ENCODE data around the gene ADD1.

The ADD1 gene

DNA sequence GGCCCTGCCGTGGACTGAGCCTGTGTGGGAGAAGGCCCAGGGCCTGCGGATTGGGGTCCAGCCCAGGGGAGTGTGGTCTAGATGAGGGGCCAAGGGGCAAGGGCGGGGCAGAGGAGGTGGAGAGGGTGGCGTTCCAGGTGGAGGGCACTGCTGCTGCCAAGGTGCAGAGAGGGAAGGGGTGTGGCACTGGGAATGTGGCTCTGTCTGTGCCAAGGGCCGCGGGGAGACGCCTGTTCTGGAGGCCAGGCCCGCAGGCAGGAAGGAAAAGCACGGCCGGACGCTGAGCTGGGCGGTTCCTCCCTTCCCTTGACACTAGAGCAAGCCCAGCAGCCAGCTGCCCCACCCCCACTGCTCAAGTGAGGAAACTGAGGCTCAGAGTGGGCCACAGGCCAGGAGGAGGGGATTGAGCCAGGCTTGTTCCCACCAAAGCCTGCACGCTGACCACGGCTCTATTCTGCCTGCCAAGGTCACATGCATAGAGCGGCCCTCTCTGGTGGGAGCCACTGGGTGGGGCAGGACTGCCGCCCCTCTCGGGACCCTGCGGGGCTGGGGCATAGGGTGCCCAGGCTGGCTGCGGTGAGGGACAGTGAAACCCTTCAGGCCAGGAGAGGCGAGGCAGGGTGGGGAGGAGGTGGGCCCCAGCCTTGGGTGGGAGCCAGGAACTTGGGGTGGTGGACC is 37.8 kb upstream of the ADD1 start:
- DNase-seq (ENCODE audit: low spot score), result no peak

DNA sequence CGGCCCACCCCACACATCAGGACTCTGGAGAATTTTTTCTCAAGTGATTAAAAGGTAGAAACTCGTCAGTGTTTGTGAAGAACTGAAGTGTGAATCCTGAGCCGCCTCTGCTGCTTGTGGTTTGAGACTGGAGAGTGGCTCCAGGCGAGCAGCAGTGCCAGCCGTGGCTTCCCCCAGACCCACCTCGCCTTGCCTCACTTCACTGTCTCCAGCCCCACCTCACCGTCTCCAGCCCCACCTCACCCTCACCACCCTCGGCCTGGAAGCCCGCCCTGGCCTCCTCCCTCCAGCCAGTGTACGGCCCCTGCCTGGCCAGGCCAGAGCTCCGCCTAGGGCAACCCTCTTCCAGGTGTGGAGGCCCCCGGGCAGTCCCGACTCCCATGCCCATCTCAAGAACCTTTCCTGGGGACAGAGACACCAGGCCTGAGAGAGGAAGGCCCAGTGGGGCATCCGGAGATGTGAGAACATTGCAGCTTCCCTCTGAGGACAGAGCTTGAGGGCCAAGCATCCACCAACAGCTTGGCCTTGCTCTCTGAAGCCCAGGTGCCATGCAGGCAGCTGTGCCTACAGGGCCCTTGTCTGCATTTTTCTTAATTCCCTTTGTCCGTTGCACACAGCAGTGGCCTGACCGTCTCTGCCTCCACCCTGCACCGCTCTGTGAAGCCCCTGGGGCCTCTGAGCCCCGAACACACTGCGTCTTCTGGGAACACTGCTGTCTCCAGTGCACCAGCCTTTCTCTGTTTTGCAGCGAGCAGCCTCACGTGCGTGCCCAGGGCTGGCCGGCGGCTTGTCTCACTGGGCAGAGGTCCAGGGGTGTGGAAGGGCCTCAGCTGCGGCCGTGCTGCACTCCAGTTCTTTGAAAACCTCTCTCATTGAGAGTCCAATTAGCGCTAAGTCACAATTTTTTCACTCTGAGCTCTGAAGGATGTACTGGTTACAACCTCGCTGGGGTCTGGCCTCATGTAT is 37.0 kb upstream of the ADD1 start:
- DNase-seq (ENCODE audit: low spot score), result peak; percentile 27

DNA sequence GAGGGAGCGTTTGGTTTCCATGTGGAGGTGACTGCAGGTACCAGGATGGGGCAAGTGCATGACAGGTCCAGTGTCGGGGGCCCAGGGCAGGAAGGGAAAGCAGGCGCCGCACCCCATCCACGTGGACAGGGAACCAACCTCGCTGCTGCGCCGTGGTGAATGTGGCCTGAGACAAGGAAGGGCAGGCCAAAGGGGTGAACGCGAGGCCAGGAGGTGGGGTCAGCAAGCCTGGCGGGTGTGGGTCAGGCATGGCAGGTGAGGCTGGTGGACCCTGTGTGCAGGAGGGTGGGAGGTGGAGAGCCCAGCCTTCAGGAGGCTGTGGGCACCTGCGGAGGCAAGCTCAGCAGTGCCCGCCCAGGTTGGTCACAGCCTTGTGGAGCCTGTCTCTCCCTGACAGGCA is 36.1 kb upstream of the ADD1 start:
- no peak for DNase-seq (ENCODE audit: low spot score)

DNA sequence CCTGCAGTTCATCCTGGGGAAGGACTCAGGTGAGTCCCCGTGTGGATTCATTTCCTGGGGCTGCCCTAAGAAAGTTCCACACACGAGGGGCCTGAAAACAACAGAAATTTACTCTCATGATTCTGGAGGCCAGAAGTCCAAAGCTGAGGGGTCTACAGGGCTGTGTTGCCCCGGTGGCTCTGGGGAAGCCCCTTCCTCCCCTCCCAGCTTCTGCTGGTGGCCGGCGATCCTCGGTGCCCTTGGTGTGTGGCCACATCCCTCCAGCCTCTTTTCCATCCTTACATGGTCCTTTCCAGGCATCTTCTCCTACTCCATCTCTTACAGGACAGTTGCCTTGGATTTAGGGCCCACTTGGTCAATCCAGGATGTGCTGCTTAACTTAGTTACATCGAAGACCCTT is 35.6 kb upstream of the ADD1 start:
- no peak for DNase-seq (ENCODE audit: low spot score)

DNA sequence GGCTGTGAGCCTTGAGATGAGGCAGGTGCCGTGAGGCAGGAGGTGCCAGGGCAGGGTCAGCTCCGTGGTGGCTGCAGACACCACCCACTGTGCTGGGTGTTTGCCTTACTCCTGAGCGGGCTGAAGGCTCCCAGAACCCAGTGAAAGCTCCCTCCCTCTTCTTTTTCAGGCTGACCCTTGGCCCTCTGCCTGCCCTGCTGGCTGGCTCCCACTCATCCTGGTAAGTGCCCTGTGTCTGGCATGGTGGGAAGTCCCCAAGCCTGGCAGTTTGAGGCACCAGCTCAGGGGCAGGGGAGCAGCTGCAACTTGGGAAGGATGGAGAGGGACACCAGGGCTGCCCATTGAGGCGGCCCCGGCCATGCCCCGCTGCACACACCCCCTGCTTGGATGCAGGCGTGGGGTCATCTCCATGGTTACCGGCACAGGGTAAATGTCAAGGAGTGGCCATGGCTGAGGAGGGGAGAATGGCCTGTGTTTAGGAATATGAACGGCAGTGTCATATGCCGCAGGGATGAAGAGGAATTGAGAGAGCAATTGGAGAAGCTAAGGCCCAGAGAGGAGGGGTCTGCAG is 33.9 kb upstream of the ADD1 start:
- no peak for DNase-seq (ENCODE audit: low spot score)

DNA sequence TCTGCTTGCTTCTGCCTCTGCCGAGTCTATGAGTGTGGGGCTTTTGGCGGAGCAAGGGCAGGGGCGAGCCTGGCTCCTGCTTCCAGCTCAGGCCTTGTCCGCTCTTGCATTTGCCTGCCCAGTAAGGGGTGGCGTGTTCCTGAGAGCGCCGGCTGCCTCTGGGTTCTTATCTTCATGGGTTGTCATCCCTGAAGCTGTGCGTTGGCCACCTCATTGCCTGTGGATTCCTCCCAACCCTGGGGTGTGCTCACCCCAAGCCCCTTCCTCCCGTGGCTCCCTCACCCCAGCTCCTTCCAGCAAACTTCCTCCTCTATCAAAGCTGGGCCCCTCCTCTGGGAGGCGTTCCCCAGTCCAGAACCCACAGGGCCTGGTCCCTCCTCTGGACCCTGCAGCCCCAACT is 33.3 kb upstream of the ADD1 start:
- no peak for DNase-seq (ENCODE audit: low spot score)

DNA sequence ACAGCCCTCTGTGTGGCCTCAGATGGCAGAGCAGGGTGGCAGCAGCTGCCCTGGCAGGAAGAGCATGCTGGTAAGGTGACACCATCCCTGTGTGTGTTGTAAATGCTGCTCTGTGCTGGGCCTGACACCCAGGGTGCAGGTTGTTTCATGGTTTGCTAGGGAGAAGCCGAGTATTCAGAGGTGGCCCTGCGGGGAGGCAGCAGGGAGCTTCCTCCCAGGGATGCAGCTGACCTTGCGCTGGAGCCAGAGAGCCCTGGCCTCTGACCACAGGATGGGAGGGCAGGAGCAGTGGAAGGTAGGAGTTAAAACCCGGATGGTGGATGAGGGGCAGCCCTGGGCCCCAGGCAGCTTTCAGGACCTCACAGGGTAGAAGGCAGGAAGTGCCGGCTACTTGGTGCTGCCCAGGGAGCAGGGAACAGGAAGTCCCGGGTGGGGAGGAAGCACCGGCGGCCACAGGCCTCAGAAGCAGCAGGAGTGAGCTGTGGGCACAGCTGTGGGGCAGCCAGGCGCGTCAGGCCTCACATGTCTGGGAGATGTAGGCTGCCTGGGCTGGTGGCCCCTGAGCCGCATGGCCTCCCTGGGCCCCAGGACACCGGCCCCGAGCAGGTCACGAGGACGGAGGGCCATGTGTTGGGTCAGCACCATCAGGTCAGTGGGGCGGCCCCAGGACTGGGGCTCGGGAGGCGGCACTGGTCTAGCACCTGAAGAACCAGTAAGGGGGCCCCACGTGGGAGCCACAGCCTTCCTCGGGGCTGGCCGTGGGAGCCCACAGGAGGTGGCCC is 31.6 kb upstream of the ADD1 start:
- peak; percentile 86 for DNase-seq (ENCODE audit: low spot score)

DNA sequence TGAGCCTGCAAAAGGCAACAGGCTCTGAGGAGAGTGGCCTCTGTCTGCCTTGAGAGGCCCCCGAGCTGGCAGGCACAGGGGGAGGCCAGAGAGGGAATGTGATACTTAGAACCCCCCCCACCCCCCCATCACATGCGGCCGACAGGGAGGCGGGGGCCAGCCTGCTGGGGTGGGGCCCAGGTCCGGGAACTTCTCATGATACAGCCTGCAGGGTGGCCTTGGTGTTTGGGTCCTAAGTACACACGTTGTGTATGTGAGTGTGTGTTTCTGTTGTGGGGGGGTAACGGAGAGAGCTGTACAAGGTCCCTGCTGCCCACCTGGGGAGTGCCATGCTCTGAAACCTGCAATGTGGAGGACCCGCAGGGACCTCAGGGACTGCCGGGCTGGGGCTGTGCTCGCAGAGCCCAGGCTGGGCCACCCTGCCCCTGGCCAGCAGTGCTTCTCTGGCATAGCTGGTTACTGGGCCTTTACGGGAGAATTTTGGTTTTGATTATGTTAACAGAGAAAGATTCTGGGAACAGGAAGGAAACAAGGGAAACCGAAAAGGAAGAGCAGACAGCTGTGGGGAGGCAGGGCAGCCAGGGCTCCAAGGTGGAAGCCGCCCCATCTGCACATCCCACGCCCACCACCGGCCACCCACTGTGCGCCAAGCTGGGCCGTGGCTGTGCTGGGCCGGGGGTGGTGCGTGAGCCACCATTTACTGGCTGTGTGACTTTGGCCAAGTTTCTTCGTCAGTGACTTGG is 30.9 kb upstream of the ADD1 start:
- no peak for DNase-seq (ENCODE audit: low spot score)

DNA sequence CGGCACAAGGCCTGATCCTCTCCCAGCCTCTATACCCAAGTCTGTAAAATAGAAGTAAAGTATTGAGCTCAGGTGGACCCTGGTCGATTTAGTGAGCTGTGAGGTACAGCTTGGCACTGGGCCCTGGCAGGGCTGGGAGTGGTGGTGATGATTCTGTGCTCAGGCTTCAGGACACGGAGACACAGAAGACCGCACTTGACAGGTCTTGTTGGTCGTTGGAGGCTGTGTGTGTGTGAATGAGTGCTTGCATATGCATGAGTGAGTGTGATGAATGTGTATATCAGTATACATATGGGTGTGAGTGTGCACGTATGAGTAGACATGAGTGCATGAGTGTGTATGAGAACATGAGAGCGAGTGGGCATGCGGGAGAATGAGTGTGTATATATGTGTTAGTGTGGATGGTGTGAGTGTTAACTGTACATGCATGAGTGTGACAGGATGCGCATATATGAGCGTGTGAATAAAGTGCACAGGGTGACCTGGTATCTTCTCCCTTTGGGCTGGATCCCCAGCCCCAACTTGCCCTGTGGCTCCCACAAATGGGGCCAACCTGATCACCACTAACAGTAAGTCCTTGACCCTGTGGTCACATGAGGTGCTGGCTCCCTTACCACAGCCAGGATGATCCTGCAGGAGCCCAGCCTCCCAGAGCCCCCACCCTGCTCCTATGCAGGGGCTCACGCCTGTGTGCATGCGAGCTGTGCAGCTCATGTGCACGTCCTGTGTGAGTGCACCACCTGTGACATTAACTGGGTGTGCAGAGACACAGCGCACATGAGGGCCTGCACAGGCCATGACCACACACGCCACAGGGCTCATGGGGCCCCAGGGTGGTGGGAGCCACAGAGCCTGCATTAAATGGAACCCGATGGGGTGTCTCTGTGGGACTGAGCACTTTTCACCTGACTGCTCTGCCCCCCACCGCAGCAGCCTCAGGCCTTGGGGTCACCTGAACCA is 29.9 kb upstream of the ADD1 start:
- DNase-seq (ENCODE audit: low spot score), result no peak

DNA sequence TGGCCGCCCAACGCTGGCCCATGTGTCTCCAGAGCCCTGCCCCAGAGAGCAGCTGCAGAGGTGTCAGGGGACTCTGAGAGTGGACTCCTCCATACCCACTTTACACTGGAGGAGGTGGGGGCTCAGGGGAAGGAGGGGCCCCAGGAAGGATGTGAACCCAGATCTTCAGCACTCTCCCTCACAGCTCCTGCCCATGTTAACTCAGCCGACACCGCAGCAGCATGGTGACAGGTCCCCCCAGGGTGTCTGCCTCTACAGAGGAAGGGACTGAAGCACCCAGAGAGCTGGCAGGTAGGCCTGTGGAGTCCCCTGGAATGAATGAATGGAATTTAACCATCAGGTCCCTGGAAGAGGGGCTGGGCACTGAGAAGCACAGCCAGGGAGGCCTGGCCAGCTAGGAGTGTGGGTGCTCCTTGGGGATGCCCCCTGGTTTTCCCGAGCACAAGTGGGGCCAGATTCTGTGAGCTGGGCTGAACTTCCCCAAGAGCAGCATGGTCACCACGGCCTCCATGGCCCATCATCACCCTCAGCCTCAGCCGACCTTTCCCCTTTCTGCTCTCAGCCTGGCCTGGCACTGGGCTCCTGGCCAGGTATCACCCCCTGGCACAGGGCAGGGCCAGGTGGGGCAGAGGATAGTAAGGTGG is 28.9 kb upstream of the ADD1 start:
- DNase-seq (ENCODE audit: low spot score), result no peak

DNA sequence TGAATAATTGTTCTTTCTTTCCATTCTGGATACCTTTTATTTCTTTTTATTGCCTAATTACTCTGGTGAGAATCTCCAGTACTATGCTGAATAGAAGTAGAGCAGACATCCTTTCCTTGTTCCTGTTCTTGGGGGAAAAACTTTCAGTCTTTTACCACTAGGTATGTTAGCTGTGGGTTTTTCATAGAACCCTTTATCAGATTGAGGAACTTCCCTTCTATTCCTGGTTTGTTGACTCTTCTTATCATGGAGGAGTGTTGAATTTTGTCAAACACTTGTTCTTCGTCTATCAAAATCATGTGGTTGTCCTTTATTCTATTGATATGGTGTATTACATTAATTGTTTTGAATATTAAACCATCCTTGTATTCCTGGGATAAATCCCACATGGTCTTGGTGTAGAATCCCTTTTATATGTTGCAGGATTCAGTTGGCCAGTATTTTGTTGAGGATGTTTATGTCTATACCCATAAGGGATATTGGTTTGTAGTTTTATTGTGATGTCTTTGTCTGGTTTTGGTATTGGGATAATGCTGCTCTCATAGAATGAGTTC is 27.2 kb upstream of the ADD1 start:
- DNase-seq (ENCODE audit: low spot score), result no peak

DNA sequence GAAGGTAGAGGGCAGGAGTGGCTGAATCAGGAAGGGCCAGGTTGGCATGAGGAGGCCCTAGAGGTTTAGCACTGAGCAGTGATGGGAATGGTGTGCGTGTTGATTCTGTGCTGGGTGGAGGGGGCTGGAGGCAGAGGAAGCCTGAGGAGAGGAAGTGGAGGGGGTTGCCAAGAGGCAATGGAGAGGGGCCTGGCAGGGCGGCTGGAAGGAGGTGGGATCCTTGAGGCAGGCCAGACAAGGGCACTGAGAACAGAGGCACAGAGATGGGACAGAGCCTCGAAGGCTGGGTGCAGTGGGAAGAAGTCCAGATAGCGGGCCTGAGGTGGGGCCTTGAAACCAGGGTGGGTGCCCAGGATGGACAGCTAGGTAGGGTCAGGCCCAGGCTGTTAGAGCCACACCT is 26.5 kb upstream of the ADD1 start:
- no peak for DNase-seq (ENCODE audit: low spot score)

DNA sequence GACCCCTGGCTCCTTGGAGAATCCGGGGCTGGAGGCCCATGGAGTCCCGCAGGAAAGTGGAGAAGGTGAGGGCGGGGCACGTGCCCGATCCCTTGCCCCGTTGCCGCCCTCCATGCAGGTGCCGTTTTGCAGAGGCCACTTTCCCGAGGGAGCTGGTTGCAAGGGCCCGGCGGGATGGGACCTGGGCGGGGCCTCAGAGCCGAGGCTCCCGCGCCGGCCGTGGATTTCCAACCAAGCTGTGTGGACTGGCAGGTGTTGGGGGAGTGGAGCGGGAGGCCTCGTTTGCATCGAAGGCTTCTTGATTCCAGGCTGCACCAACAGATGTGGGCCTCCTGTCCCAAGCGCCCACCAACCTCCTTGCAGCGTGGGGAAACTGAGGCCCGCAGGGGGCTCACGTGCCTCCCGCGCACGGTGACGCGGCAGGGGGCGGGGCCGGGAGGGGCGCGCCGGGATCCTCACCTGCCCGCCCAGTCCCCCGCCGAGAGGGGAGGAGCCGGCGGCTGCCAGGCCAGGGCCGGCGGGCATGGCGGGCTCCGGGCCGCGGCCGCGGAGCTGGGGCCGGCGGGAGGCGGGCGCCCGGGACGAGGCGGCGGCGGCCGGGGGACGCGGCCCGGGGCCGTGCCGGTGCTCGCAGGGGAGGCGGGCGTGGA is 25.8 kb upstream of the ADD1 start:
- DNase-seq (ENCODE audit: low spot score), result no peak

DNA sequence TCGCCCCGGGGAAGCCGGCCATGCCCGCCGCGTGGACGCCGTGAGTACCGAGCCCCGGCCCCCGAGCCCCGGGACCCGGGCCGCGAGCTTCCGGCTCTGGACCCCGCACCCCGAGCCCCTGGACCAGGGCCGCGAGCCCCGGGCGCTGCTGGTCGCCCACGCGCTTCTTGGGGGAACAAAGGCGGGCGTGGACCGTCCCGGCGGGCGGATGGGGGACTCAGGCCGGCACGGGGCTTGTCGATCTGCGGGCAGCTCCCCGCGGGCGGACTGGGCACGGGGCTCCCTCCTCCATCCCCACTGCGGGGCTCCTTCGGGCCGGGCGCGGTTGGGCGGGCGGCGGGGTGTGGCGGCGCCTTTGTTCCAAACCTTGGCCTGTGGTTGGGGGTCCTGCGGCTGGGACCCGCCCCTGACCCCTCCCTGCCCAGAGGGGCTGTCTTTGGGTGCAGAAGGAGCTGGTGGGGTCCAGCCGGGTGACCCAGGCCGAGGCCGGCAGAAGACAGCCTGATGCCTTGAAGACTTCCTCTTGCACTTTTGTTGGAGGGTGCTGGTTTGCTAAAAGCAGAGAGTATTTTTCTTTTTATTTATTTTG is 25.2 kb upstream of the ADD1 start:
- no peak for DNase-seq (ENCODE audit: low spot score)

DNA sequence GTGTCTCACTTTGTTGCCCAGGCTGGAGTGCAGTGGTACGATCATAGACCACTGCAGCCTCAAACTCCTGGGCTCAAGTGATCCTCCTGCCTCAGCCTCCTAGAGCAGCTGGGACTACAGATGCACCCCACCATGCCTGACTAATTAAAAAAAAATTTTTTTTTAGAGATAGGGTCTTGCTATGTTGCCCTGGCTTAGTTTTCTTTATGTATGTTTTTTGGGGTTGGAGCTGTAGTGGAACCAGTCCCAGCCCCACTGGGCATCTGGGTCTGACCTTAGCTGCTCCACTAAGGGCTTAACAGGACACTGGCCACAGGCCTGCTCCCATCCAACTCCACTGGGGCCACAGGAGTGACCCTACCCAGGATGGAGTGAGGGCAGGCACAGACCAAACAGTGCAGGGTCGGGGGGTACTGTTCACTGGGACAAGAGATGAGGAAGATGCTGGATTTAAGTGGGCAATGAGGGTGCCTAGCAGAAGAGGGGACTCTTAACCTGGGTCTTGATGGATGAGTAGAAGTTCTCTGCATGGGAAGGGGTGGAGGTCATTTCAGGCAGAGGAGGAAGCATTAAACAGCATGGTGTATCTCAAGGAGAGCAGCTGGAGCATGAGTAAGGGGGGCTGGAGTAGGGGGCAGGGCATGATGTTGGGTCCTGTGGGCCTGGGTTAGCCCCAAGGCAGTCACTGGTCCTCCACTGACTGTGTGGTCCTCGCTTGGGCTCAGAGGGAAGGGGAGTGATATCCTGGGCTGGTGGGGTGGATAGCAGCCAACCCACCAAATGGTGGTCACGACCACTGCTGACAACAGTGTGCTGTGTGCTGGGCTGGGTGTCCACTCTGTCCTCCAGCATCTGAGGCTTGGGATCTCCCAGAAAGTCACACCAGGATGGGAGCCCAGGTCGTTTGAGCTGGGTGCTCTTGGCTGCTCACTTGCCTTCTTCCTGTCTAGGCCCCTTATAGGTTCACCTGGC is 24.1 kb upstream of the ADD1 start:
- no peak for DNase-seq (ENCODE audit: low spot score)

DNA sequence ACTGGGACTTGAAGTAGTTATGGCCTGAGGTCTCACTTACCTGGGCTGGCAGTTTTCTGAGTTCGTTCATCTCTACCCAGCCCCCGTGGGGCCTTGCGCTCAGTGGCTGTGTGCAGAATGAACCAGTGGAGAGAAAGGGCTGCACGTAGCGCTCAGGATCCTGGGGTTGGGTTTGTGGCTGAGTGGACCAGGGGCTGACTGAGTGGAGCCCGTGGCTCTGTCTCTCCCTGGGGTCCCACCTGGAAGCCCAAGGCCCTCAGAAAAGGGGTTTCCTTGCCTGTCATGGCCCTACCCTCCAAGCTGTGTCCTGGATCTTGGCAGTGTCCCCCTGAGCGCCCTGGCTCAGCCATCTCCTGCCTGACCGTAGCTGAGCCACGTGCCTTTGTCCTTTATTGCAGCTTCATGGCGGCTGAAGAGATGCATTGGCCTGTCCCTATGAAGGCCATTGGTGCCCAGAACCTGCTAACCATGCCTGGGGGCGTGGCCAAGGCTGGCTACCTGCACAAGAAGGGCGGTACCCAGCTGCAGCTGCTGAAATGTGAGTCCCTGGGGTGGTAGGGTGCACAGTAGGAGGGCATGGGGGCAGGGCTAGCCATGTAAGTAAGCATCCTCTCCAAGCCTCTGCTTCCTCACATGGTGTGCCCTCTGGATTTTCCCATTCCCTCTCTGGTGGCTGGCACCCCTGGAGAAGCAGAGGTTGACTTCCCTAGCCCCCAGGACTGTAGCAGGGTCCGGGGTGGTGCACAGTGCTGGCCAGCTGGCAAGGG is 23.2 kb upstream of the ADD1 start:
- DNase-seq (ENCODE audit: low spot score), result no peak

All from NAMALWA (cell line).